HG03135 (cell line): Measurements from ENCODE around the gene OGA.
A peak's percentile ranks its signal among the peaks of the same experiment; 100 is the strongest.
"Not testable (repeated sequence)": the region's sequence is repeated elsewhere in the genome, so short reads cannot be mapped to it uniquely, and the experiment has no call there.

Source experiments
- ATAC-seq: cut with Tn5 transposase; IDR thresholded peaks from one replicate; pipeline ENCODE4 v1.9.1; 2021; ENCODE audit warnings: mild to moderate bottlenecking, moderate library complexity; ENCODE audit not compliant: unreplicated experiment

The OGA gene

GRCh38 chr10:101807158-101807557 lies 11.1 kb downstream of the OGA start:
- ATAC-seq = no peak

DNA sequence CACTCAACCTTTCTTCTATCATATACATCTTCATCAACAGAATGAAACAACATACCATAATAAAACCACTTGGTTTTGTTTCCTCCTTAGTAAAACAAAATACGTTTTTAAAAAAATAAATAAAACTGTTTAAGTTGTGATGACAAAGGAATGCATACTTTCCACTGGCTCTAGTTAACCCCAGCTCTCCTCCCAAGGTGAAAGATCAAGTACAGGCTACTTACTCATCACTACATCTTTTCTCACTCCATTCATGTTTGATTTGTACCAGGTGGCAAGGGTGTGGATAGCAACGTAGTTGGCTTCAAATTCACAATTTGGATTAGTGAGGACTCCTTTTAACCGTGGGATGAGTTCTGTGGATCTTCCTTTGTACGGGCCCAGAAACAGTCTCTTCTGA lies 14.7 kb downstream of the OGA start:
- no peak for ATAC-seq

DNA sequence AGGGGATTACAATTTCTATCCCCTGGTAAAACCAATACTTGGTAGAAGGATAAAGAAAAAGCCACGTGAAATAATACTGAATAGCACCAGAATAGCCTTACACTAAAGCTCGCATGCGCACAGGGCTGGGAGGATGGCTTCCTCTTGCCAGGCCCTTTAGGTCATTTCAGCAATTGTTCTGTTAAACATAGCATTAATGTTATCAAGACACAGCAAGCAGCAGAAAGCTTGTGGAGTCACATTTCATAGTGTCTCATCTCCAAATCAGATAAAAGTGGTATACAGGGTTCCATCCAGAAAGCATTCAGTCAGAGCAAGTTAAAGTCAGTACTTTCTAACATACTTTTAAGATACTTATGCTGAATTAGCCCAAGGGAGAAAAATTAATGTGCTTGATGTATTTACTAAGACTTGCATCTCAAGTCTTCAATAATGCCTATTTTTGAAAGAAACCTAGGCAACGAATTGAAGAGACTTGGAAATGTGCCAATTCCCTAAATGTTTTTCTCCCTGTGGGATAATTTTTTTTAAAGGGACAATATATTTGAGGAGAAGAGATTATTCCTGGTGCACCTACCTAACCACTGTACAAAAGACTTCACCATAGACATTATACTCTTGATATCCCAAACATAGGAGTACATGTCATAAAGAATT lies 20.7 kb downstream of the OGA start:
- ATAC-seq = no peak

GRCh38 chr10:101793526-101793925 lies 24.7 kb downstream of the OGA start:
- no peak for ATAC-seq

- ATAC-seq = no peak
These were observed 28.6 kb downstream of the OGA start for GRCh38 chr10:101789686-101790085.

- ATAC-seq = not testable (repeated sequence)
These were observed 29.0 kb downstream of the OGA start for GRCh38 chr10:101789231-101789630.

DNA sequence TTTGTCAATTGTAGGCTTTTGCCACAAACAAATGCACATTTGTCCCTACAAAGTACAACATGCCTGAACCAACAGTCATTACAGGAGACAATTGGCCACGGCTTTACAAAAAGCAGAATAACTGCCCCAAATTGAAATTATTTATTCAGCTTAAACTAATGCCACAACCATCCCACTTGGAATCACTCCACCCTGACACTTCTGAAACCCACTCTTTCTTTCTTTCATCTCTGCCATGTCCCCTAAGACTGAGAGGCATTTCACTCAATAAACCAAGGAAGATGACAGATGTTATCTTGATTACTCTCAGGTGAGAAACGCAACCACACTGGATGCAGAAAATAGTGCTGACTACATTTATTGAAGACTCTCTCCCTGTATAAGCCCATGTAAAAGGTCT lies 32.4 kb downstream of the OGA start:
- ATAC-seq = no peak

- ATAC-seq = no peak
These were observed 33.7 kb downstream of the OGA start for GRCh38 chr10:101784558-101784957.

DNA sequence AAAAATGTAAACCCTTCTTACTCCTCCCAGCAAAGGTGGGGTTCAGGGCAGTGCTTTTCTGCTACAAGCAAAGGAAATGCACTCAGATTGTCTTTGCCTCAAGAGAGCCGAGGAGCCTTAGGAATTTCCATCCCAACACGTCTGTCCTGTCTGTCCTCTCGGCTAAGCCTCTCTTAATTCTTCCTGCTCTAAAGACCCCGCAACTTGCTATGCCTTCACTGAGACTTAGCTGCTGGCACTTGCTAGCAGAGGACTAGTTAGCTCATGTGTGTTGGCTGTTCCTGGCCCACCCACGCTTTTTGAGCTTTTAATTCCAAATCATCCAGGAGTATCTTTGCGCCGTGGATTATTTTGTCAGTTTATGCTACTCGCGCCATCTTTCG lies 34.5 kb downstream of the OGA start:
- no peak for ATAC-seq

DNA sequence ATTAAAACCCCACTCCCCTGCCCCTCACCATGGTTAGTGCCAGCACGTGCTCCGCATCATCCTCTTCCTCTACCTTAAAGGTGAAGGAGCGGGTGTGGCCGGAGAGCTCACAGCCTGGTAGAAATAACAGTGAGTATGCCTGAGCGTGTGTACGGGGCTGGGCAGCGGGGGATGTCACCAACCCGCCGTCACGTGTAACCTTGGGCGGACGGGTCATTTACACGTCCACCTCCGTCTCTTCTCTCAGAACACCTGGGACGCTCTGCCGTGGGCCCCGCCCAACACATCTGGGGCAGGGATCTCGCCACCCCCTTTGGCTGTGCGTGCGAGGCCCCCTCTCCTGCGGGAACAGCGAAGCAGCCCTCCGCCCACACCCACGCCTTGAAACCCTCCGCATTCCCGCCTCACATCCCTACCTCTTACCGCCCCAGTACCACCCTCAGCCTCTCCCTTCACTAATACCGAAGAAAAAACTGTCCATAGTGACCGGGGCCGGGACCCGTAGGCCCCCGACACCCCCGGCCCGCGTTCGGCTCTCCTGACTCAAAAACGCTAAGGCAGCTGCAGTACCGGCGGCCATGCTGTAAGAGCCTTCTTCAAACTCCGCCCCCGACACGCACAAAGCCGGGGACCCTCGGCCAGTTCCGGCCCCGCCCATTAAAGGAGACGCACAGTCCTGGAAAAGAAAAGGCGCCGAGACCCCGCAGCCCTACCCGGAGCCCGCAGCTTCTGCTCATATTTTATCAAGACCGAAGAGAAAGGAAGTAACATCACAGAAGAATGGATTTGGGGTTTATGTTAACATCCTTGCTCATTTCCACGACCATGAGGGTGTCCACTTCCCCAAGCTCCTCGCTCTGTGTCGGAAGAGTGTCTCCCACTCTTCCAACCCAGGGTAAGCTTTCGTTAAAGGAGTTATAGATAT lies 35.2 kb downstream of the OGA start, which contains the start of gene NPM3:
NPM3 (minus strand) TSS at position 636 of the 925 bp plus-strand sequence; CDS start at position 580, 56 bp downstream.
- ATAC-seq = peak; percentile 69

DNA sequence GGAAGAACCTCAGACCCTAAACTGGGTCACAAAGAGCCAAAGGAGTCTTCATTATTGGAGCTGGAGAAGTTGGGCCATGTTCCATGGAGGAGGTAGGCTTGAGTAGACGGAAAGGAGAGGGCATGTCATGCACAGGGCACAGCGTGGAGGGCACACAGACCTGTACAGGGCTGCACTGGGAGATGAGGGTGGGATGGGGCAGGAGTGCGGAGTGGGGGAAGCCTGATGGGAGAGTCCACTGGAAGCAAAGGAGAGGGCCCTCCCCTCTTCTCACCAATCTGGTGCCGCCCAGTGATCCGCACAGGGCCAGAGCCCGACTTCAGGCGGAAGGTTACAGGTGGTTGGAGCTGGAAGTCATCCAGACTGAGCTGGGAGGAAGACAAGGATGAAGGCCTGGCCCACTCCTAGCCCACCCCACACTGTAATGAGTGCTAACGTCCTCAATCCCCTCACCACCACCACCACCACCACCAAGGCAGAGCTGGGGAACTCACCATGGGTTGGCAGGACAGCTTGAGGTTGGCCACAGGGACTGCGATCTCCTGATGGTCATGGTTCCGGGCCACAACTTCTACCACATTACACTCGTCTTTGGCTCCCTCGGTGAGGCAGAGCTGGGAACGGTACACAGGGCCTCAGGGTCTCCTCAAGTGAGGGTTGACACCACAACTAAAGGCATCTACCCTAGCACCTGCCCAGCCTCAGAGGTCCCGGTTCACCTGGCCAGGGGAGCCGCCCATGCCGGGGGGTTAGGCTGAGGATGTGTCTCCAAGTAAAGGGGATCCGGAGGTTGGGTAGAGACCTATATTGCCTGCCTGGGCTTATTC lies 36.0 kb downstream of the OGA start:
- ATAC-seq = no peak

- ATAC-seq = no peak
These were observed 36.6 kb downstream of the OGA start for GRCh38 chr10:101781655-101781983.

DNA sequence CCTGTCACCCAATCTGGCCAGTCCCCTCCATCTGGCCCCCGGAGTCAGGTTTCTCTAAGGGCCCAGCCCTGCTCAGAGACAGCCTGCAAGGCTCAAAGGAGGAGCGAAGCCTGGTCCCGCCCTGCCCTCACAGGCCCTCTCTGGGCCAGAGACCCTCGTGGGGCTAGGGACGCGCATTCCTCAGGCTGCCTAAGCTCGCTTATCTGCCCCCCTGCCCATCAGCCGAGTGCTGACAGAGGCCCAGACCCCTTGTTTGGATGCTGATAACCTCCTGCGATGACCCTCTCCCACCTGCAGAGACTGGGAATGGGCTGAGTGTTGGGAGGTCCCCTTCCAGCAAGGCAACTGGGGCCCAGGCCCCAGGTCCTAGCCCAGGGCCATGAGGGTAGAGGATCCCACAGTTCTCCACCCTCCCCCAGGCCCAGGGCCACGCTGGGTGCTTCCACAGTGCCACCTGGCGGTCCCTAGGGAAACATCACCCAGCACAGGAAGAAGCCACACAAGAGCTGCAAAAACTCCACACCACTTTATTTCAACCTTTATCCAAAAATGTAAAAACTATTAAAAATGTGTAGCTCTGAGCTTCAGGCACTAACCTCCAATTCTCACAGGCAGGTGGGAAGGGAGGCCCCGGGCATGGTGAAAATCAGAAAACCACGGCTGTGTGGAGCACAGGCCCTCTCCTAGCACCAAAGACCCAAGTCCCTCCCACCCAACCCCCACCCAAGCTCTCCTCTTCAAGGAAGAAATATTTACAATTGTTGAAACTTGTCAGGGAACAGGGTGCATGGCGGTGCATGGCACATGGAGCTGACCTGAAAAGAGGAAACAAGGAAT lies 37.2 kb downstream of the OGA start:
- ATAC-seq = no peak

DNA sequence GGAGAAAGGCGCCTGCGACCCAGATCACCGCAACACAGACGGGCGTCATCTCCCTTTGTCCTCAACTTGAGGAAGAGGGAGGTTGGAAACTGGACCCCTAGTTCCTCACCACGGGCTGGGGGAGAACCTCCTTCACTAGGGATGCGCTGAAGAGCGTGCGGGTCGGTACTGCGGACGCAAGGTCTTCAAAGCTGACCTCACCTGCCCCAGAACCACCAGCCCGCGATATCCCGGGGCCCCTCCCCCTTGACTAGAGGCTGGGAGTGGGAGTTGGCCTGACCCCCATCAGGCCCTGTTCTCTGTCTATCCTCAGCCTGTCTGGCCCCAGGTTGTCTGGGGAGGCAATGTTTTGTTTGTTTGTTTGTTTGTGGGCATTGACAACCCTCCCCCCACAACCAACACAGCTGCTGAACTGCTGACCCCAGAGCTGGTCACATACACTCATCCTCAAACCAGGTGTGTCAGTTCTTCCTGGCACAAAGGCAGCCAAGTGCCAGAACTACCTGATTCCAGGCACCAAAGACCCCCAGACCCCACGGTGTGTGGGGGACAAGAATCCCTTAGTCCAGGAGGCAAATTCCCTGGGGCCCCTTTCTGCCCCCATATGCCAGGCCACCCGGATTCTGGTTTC lies 37.9 kb downstream of the OGA start:
- ATAC-seq = no peak

DNA sequence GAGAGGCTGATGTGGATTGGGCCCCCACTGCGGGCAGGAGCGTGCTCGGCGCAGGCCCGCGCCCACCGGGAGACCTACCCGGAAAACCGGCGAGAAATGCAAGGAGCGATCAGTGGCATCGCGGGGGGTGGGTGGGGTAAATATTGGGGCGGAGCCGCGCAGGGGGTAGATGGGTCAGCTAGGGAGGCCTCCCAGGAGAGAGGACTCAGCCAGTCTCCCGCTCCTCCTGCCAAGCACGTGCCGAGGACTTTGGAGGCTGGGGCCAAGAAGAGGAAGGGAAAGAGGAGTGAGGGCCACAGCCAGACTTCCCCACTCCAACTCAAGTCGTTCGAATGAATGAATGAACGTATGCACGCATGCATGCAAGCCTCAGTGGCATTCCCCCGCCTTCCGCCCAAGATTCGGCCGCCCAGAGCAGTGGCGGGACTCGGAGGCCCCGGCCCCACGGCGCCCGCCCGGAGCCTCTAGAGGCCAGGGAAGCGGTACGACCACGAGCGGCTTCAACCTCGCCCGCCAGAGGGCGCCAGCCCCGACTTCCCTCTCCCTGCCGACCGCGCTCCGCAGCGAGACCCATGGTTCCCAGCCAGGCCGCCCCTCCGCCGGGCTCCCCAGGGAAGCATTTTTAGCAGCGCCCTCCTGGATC lies 38.6 kb downstream of the OGA start:
- no peak for ATAC-seq

DNA sequence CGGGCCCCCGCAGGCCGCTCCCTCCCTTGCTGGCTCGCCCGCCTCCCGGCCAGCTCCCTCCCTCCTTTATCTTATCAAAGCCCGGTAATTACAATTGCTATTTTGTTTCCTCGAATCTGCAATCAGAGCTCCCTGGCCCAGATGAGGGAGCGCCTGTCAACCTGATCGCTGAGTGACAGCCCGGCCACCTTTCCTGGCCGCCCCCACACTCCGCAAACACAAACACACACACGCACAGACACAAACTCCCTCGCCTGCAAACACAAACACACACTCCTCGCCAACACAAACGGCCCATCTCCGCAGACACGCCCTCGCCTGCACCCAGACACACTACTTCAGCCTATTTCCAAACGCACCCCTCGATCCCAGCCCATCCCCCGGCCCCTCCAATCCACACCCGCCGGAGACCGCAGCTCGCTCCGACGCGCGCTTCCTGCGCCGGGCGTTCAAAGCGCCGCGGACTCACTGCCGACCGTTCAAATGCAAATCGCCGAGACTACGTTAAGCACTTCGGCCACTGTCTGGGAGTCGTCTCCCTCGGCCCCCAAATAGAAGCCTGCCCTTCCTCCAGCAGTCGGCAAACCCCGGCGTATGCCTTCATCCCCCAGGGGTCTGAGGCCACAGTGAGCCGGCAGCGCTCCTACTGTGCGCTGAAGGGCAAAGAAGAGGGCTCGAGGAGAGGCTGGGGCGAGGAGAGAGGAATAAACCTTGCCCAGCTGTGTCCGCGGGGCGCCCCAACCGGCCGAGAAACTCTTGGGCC lies 39.3 kb downstream of the OGA start:
- ATAC-seq = no peak

DNA sequence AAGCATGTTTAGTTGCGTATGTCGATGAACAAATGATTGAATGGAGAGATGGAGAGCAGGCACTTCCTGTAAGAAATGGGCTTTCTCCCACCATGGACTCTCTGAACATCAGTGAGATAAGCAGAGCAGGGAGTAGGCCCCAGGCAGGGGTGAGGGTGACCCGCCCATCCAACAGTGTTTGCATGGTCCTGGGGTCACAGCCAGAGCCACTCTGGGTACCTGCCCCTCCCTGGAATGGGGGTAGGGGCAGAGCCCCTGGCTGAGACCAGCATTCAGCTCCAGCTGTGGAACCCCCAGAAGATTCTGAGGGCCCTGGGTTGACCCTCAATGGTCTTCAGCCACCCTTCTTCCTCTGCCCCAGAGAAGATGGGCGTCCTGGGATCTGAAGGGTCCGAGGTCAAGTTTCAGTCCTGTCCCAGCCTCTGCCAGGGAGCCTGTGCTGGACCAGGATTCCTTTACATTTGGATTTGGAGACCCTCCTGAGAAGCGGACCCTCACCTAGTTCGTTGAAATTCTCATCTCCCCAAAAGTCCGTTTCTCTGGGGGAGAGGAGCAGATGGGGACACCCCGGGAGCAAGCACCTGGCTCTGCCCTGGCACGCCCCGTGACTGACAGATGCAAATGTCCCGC lies 40.0 kb downstream of the OGA start:
- ATAC-seq = no peak

DNA sequence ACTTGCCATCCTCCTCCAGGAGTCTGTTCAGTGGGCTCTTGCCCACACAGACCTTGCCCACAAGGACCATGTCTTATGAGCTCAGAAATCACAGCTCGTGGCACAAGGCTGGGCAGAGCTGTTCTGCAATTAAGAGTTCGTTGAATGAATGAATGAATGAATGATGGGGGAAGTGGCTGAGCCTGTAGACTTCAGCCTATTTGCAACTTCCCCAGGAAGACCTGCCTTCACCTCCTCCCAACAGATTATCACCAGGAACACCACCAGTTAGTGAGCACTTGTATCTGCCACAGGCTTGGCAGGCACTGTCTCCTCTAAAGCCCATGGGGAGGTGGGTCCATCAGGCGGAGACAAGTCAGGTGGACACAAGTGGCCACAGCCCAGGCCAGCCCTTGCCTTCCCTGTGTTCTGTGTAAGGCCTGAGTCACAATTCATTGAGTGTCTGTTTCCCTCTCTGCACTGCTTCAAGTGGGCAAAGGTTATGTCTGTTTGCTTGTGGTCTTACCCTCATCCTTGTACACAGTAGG lies 40.6 kb downstream of the OGA start:
- no peak for ATAC-seq
